Esophagus squamous epithelium (tissue), 4 donors: ENCODE measurements around the gene ECE1.

Experiments used
- CTCF ChIP-seq, 6 experiments: fragments of 450-650 bp in 4 of 6; fragments of 200-600 bp in 2 of 6; sonication (generic) in 2 of 6; IDR thresholded peaks; one replicate each; pipeline ENCODE4 v1.5.1; 2016 to 2019; ENCODE audit warnings: antibody characterized with exemption in 6 of 6, mild to moderate bottlenecking in 4 of 6, moderate library complexity in 4 of 6
- POLR2A ChIP-seq, 4 donors: fragments of 450-650 bp; IDR thresholded peaks; one replicate each; pipeline ENCODE4 v1.6.1; 2017; ENCODE audit warnings: antibody characterized with exemption in 4 of 4, mild to moderate bottlenecking in 4 of 4, moderate library complexity in 3 of 4

GRCh38 chr1:21332554-21333311 is 42.5 kb upstream of the ECE1 start:
- TF ChIP-seq POLR2A (IDR thresholded peaks at IDR 0.05) (no peak), CTCF (IDR thresholded peaks at IDR 0.05) (no peak)
